GM21390 (cell line): Measurements from ENCODE around the gene MAPKAP1.
"Not testable (repeated sequence)": the region's sequence is repeated elsewhere in the genome, so short reads cannot be mapped to it uniquely, and the experiment has no call there.

Experiments
- ATAC-seq: cut with Tn5 transposase; IDR thresholded peaks from one replicate; pipeline ENCODE4 v1.9.1; 2021; ENCODE audit not compliant: unreplicated experiment

Gene MAPKAP1

GRCh38 chr9:125400232-125400631, 306.8 kb downstream of the MAPKAP1 start:
- ATAC-seq: not testable (repeated sequence)

GRCh38 chr9:125399666-125400065, 307.3 kb downstream of the MAPKAP1 start:
- no peak for ATAC-seq

- ATAC-seq: no peak
These were observed 307.8 kb downstream of the MAPKAP1 start for GRCh38 chr9:125399165-125399564.

- ATAC-seq: no peak
These were observed 308.8 kb downstream of the MAPKAP1 start for GRCh38 chr9:125398243-125398642.

DNA sequence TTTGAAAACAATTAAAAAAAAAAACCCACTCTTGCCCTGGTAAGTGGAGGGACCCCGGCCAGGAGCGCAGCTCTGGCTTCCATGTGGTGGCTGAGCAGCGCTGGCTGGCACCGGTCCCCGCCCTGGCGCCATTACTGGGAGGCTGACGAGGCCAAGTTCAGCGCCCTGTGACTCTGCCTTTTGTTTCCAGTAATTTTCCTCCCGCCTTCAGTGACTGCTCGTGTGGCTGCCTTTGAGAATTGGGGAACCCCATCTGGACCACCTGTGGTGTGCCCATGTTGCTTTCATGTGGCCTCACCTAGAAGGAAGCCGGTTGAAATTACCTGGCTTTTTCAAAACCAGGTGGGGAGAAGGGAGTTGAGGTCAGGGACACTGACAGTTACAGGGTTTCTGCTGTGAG, 309.3 kb downstream of the MAPKAP1 start:
- no peak for ATAC-seq

DNA sequence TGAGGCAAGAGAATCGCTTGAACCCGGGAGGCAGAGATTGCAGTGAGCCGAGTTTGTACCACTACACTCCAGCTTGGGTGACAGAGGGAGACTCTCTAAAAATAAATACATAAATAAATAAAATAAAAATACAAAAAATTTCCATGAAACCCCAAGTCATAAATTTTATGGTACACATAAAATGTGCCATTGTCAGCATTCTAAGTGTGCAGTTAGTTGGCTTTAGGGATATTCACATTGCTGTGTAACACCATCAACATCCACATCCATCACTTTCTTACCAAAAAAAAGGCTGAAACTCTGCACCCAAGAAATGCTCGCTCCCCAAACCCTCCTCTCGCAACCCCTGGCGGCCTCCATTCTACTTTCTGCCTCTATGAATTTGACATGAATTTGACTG, 310.2 kb downstream of the MAPKAP1 start:
- ATAC-seq: no peak

GRCh38 chr9:125393426-125393825, 313.6 kb downstream of the MAPKAP1 start:
- no peak for ATAC-seq

GRCh38 chr9:125391704-125392103, 315.3 kb downstream of the MAPKAP1 start:
- no peak for ATAC-seq

DNA sequence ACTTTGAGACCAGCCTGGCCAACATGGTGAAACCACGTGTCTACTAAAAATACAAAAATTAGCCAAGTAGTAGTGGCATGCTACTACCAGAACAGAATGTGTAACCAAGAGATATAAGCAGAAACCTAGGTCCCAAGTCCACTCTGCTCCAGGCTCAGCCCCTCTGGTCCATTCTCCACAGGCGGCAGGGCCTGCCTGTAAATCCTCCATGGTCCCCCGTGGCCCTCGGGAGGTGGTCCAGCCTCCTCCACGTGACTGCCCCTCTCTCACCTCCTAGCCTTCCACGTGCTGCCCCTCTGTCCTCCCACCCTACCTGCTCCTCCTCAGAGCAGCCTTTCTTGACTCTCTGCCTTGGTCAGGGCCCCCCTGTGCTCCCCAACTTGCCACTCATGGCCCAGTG, 318.0 kb downstream of the MAPKAP1 start:
- ATAC-seq: no peak

GRCh38 chr9:125387861-125388524, 319.0 kb downstream of the MAPKAP1 start:
- no peak for ATAC-seq
